HEK293 (cell line): ENCODE measurements around the gene EXD3.

Experiments
- CTCF ChIA-PET: fragments of 350-600 bp; formaldehyde crosslinking; extraction: SDS; loops from one replicate; lab custom pipeline; 2021; ENCODE audit warnings: antibody characterized with exemption; lab: Yijun Ruan, JAX
- POLR2A ChIA-PET: fragments of 300-600 bp; formaldehyde crosslinking; extraction: SDS; loops from one replicate; lab custom pipeline; 2020; ENCODE audit warnings: antibody characterized with exemption, inconsistent platforms; lab: Yijun Ruan, JAX
- H3K27ac ChIP-seq: fragments of 200-500 bp; sonication (Bioruptor generic); 2 replicates; pipeline ENCODE4 v1.5.1; 2014; ENCODE audit warnings: low read depth, low read length, control low read depth, inconsistent platforms; ENCODE audit errors: extremely low read depth
- H3K36me3 ChIP-seq, 2 experiments: fragments of 200-500 bp in 1 of 2; sonication (Bioruptor generic) in 1 of 2; 1 replicate in 1 of 2; 2 replicates in 1 of 2; pipeline ENCODE4 v1.5.1; 2014 to 2017; ENCODE audit warnings: inconsistent platforms in 2 of 2, low read length in 2 of 2; ENCODE audit not compliant: control insufficient read depth in 2 of 2, insufficient read depth in 1 of 2
- H3K4me1 ChIP-seq: fragments of 200-500 bp; sonication (Bioruptor generic); 2 replicates; pipeline ENCODE4 v1.5.1; 2014; ENCODE audit warnings: mild to moderate bottlenecking, low read length, inconsistent platforms; ENCODE audit not compliant: control insufficient read depth, insufficient read depth
- H3K4me3 ChIP-seq: 2 replicates; pipeline ENCODE4 v1.5.1; 2011; ENCODE audit warnings: low read depth, mild to moderate bottlenecking, control low read depth, low read length, moderate library complexity
- H3K9me3 ChIP-seq: fragments of 200-500 bp; sonication (Bioruptor generic); 2 replicates; pipeline ENCODE4 v1.5.1; 2014; ENCODE audit warnings: low read depth, low read length, inconsistent platforms; ENCODE audit not compliant: control insufficient read depth, insufficient read depth
- HOXC10 ChIP-seq: sonication (generic); formaldehyde crosslinking; IDR thresholded peaks from 2 replicates; pipeline ENCODE4 v1.8.1; 2023; ENCODE audit warnings: mild to moderate bottlenecking, missing genetic modification reagents
- MEIS1 ChIP-seq: sonication (generic); formaldehyde crosslinking; IDR thresholded peaks from 2 replicates; pipeline ENCODE4 v1.8.1; 2022; ENCODE audit warnings: missing genetic modification reagents, mild to moderate bottlenecking, borderline replicate concordance
- OSR2 ChIP-seq: fragments of 450-650 bp; formaldehyde crosslinking; IDR thresholded peaks from 2 replicates; pipeline ENCODE4 v1.5.1; 2016; ENCODE audit warnings: missing biosample characterization, missing genetic modification characterization
- PRDM1 ChIP-seq: fragments of 450-650 bp; formaldehyde crosslinking; IDR thresholded peaks from 2 replicates; pipeline ENCODE4; 2016; ENCODE audit warnings: missing biosample characterization, missing genetic modification characterization
- ZBTB17 ChIP-seq: fragments of 450-650 bp; formaldehyde crosslinking; IDR thresholded peaks from 2 replicates; pipeline ENCODE4 v1.5.1; 2016; ENCODE audit warnings: missing biosample characterization, missing genetic modification characterization
- ZNF23 ChIP-seq: fragments of 450-650 bp; formaldehyde crosslinking; IDR thresholded peaks from 2 replicates; pipeline ENCODE4 v1.5.1; 2016; ENCODE audit warnings: missing biosample characterization, missing genetic modification characterization, borderline replicate concordance
- ZNF341 ChIP-seq: fragments of 450-650 bp; formaldehyde crosslinking; IDR thresholded peaks from 2 replicates; pipeline ENCODE4; 2016; ENCODE audit warnings: low read depth, missing biosample characterization, missing genetic modification characterization
- ZNF501 ChIP-seq: fragments of 450-650 bp; formaldehyde crosslinking; IDR thresholded peaks from 2 replicates; pipeline ENCODE4 v1.5.1; 2016; ENCODE audit warnings: missing biosample characterization, missing genetic modification characterization
- ZNF510 ChIP-seq: fragments of 450-650 bp; formaldehyde crosslinking; IDR thresholded peaks from 2 replicates; pipeline ENCODE4 v1.5.1; 2018; ENCODE audit warnings: mild to moderate bottlenecking, missing genetic modification characterization, missing biosample characterization; ENCODE audit not compliant: insufficient replicate concordance
- ZNF600 ChIP-seq: fragments of 450-650 bp; formaldehyde crosslinking; IDR thresholded peaks from 2 replicates; pipeline ENCODE4 v1.5.1; 2016; ENCODE audit warnings: missing biosample characterization, missing genetic modification characterization
- ZNF664 ChIP-seq: fragments of 450-650 bp; formaldehyde crosslinking; IDR thresholded peaks from 2 replicates; pipeline ENCODE4 v1.5.1; 2016; ENCODE audit warnings: missing biosample characterization, missing genetic modification characterization
- ZNF76 ChIP-seq: fragments of 450-650 bp; formaldehyde crosslinking; IDR thresholded peaks from 2 replicates; pipeline ENCODE4; 2016; ENCODE audit warnings: low read depth, missing biosample characterization, missing genetic modification characterization, borderline replicate concordance
- ZNF777 ChIP-seq: fragments of 450-650 bp; formaldehyde crosslinking; IDR thresholded peaks from 2 replicates; pipeline ENCODE4 v1.5.1; 2017; ENCODE audit warnings: missing biosample characterization, missing genetic modification characterization, borderline replicate concordance
- ZXDB ChIP-seq: fragments of 450-650 bp; formaldehyde crosslinking; IDR thresholded peaks from 2 replicates; pipeline ENCODE4 v1.5.1; 2016; ENCODE audit warnings: missing biosample characterization, missing genetic modification characterization
- TF ChIP-seq, protein P1 (sequence below): fragments of 450-650 bp; formaldehyde crosslinking; IDR thresholded peaks from 2 replicates; pipeline ENCODE4 v1.5.1; 2017; ENCODE audit warnings: missing biosample characterization, missing genetic modification characterization
- TF ChIP-seq, protein P2 (sequence below): fragments of 450-650 bp; formaldehyde crosslinking; IDR thresholded peaks from 2 replicates; pipeline ENCODE4 v1.5.1; 2016; ENCODE audit warnings: missing biosample characterization, missing genetic modification characterization
- TF ChIP-seq, protein P3 (sequence below): fragments of 450-650 bp; IDR thresholded peaks from 2 replicates; pipeline ENCODE4 v1.5.1; 2018; ENCODE audit warnings: missing biosample characterization, mild to moderate bottlenecking, missing genetic modification characterization
- TF ChIP-seq, protein P4 (sequence below): fragments of 450-650 bp; formaldehyde crosslinking; IDR thresholded peaks from 2 replicates; pipeline ENCODE4 v1.5.1; 2016; ENCODE audit warnings: missing biosample characterization, missing genetic modification characterization, borderline replicate concordance

The EXD3 gene

GRCh38 chr9:137375321-137376058 is 47.5 kb downstream of the EXD3 start:
- TF ChIP-seq ZBTB17 = no peak
- TF ChIP-seq ZNF777 (tag by site-specific recombination) = no peak
- TF ChIP-seq HOXC10 = no peak
- no peak for TF ChIP-seq ZNF600 (tag by site-specific recombination)
- no peak for TF ChIP-seq ZNF341 (tag by site-specific recombination)
- no peak for TF ChIP-seq MEIS1 (CRISPR knock-in tag)
- no peak for TF ChIP-seq ZNF501
- no peak for TF ChIP-seq ZNF664 (tag by site-specific recombination)
- TF ChIP-seq ZNF23 (tag by site-specific recombination) = no peak
- TF ChIP-seq OSR2 (tag by site-specific recombination) = no peak
- no peak for TF ChIP-seq ZXDB (tag by site-specific recombination)
- no peak for TF ChIP-seq ZNF76
- no peak for TF ChIP-seq ZNF510 (tag by site-specific recombination)
- TF ChIP-seq, protein P1, sequence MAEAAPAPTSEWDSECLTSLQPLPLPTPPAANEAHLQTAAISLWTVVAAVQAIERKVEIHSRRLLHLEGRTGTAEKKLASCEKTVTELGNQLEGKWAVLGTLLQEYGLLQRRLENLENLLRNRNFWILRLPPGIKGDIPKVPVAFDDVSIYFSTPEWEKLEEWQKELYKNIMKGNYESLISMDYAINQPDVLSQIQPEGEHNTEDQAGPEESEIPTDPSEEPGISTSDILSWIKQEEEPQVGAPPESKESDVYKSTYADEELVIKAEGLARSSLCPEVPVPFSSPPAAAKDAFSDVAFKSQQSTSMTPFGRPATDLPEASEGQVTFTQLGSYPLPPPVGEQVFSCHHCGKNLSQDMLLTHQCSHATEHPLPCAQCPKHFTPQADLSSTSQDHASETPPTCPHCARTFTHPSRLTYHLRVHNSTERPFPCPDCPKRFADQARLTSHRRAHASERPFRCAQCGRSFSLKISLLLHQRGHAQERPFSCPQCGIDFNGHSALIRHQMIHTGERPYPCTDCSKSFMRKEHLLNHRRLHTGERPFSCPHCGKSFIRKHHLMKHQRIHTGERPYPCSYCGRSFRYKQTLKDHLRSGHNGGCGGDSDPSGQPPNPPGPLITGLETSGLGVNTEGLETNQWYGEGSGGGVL = no peak
- TF ChIP-seq, protein P2, sequence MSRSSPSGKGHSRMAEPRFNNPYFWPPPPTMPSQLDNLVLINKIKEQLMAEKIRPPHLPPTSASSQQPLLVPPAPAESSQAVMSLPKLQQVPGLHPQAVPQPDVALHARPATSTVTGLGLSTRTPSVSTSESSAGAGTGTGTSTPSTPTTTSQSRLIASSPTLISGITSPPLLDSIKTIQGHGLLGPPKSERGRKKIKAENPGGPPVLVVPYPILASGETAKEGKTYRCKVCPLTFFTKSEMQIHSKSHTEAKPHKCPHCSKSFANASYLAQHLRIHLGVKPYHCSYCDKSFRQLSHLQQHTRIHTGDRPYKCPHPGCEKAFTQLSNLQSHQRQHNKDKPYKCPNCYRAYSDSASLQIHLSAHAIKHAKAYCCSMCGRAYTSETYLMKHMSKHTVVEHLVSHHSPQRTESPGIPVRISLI (tag by site-specific recombination) = no peak
- TF ChIP-seq PRDM1 = no peak
- TF ChIP-seq, protein P3, sequence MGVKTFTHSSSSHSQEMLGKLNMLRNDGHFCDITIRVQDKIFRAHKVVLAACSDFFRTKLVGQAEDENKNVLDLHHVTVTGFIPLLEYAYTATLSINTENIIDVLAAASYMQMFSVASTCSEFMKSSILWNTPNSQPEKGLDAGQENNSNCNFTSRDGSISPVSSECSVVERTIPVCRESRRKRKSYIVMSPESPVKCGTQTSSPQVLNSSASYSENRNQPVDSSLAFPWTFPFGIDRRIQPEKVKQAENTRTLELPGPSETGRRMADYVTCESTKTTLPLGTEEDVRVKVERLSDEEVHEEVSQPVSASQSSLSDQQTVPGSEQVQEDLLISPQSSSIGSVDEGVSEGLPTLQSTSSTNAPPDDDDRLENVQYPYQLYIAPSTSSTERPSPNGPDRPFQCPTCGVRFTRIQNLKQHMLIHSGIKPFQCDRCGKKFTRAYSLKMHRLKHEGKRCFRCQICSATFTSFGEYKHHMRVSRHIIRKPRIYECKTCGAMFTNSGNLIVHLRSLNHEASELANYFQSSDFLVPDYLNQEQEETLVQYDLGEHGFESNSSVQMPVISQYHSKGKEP (tag by site-specific recombination) = no peak
- TF ChIP-seq, protein P4, sequence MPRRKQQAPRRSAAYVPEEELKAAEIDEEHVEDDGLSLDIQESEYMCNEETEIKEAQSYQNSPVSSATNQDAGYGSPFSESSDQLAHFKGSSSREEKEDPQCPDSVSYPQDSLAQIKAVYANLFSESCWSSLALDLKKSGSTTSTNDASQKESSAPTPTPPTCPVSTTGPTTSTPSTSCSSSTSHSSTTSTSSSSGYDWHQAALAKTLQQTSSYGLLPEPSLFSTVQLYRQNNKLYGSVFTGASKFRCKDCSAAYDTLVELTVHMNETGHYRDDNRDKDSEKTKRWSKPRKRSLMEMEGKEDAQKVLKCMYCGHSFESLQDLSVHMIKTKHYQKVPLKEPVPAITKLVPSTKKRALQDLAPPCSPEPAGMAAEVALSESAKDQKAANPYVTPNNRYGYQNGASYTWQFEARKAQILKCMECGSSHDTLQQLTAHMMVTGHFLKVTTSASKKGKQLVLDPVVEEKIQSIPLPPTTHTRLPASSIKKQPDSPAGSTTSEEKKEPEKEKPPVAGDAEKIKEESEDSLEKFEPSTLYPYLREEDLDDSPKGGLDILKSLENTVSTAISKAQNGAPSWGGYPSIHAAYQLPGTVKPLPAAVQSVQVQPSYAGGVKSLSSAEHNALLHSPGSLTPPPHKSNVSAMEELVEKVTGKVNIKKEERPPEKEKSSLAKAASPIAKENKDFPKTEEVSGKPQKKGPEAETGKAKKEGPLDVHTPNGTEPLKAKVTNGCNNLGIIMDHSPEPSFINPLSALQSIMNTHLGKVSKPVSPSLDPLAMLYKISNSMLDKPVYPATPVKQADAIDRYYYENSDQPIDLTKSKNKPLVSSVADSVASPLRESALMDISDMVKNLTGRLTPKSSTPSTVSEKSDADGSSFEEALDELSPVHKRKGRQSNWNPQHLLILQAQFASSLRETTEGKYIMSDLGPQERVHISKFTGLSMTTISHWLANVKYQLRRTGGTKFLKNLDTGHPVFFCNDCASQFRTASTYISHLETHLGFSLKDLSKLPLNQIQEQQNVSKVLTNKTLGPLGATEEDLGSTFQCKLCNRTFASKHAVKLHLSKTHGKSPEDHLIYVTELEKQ (tag by site-specific recombination) = no peak
- no peak overlapping the region for H3K27ac ChIP-seq
- CTCF ChIA-PET = interaction anchor here (0.8 kb wide), 1 partner anchor 534 kb away, joined by 3 read pairs; no protein-coding TSS in a partner anchor
- no peaks in the 10 kb centered on the region for H3K36me3 ChIP-seq
- POLR2A ChIA-PET = interaction anchor here (1.9 kb wide), 1 partner anchor 73 kb away, joined by 4 read pairs; the partner anchor contains the start of gene NRARP
- no peak overlapping the region for H3K4me3 ChIP-seq
- no peaks in the 10 kb centered on the region for H3K9me3 ChIP-seq
- H3K4me1 ChIP-seq = no peaks in the 10 kb centered on the region
